ENCODE measurements around the gene HPGDS.

- TF ChIP-seq, protein P1, sequence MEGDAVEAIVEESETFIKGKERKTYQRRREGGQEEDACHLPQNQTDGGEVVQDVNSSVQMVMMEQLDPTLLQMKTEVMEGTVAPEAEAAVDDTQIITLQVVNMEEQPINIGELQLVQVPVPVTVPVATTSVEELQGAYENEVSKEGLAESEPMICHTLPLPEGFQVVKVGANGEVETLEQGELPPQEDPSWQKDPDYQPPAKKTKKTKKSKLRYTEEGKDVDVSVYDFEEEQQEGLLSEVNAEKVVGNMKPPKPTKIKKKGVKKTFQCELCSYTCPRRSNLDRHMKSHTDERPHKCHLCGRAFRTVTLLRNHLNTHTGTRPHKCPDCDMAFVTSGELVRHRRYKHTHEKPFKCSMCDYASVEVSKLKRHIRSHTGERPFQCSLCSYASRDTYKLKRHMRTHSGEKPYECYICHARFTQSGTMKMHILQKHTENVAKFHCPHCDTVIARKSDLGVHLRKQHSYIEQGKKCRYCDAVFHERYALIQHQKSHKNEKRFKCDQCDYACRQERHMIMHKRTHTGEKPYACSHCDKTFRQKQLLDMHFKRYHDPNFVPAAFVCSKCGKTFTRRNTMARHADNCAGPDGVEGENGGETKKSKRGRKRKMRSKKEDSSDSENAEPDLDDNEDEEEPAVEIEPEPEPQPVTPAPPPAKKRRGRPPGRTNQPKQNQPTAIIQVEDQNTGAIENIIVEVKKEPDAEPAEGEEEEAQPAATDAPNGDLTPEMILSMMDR (IDR thresholded peaks at IDR 0.05), result no peak
- TF ChIP-seq GATA2 (CRISPR knock-in tag; IDR thresholded peaks at IDR 0.05) (no peak), SIN3A (IDR thresholded peaks at IDR 0.05; ENCODE audit: borderline replicate concordance, low read depth, low read length) (no peak)
- TF ChIP-seq, protein P2, sequence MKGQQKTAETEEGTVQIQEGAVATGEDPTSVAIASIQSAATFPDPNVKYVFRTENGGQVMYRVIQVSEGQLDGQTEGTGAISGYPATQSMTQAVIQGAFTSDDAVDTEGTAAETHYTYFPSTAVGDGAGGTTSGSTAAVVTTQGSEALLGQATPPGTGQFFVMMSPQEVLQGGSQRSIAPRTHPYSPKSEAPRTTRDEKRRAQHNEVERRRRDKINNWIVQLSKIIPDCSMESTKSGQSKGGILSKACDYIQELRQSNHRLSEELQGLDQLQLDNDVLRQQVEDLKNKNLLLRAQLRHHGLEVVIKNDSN (IDR thresholded peaks at IDR 0.05; ENCODE audit: borderline replicate concordance, low read depth), result no peak
These were observed 16.6 kb upstream of the HPGDS start for GRCh38 chr4:94359221-94359620.

Measured in SK-N-SH (cell line).